B cell (primary cell): ENCODE data around the gene APOL2. TPM values are rescaled to one million over a fixed set of nuclear protein-coding genes. Genes with fewer than 3 reads are reported as not detected.

Experiments
- ATAC-seq: fragments of 200-7000 bp; cut with Tn5 transposase; one replicate; pipeline ENCODE4 v1.10.0; 2021; ENCODE audit warnings: low read depth, mild to moderate bottlenecking, moderate number of reproducible peaks, moderate library complexity
- CTCF ChIA-PET: fragments of 350-600 bp; sonication (Branson Sonifier 250); formaldehyde crosslinking; loops from one replicate; lab custom pipeline; 2021; ENCODE audit warnings: antibody characterized with exemption, inconsistent platforms; lab: Charles Lee
- POLR2A ChIA-PET: fragments of 350-600 bp; sonication (Branson Sonifier 250); formaldehyde crosslinking; loops from one replicate; lab custom pipeline; 2021; ENCODE audit warnings: antibody characterized with exemption; lab: Charles Lee
- DNase-seq: peaks from one replicate; pipeline ENCODE4 v3.0.0; 2013
- H2AFZ ChIP-seq: 2 replicates; pipeline ENCODE4 v1.6.1; 2012; ENCODE audit warnings: mild to moderate bottlenecking, low read depth, low read length; ENCODE audit not compliant: insufficient read depth, poor library complexity, severe bottlenecking
- H3K27ac ChIP-seq, 2 donors: 1 replicate in 1 of 2; 2 replicates in 1 of 2; pipeline ENCODE4 v1.5.1; 2012 to 2013; ENCODE audit warnings: low read length in 2 of 2, mild to moderate bottlenecking in 2 of 2, moderate library complexity in 1 of 2
- H3K27me3 ChIP-seq, 4 experiments: fragments of 200-600 bp in 1 of 4; sonication (generic) in 1 of 4; replicated peaks in 1 of 4; 1 replicate in 2 of 4; 2 replicates in 2 of 4; pipeline versions ENCODE4 v1.6.1 to v1.7.0; 2013 to 2016; ENCODE audit warnings: low read length in 3 of 4, mild to moderate bottlenecking in 2 of 4, mixed read lengths in 1 of 4, moderate library complexity in 1 of 4; ENCODE audit not compliant: insufficient read depth in 4 of 4, control insufficient read depth in 3 of 4; ENCODE audit errors: control extremely low read depth in 1 of 4
- H3K36me3 ChIP-seq, 2 experiments: replicated peaks in 1 of 2; 1 replicate in 1 of 2; 2 replicates in 1 of 2; pipeline versions ENCODE4 v1.6.1 to v1.7.1; 2013; ENCODE audit warnings: low read length in 1 of 2; ENCODE audit not compliant: insufficient read depth in 2 of 2, control insufficient read depth in 1 of 2; ENCODE audit errors: control extremely low read depth in 1 of 2, extremely low read depth in 1 of 2
- H3K4me1 ChIP-seq, 2 donors: fragments of 200-600 bp in 1 of 2; sonication (generic) in 1 of 2; 1 replicate in 1 of 2; 2 replicates in 1 of 2; pipeline versions ENCODE4 v1.5.1 to v1.6.1; 2013 to 2017; ENCODE audit warnings: low read length in 2 of 2; ENCODE audit not compliant: control insufficient read depth in 2 of 2, insufficient read depth in 2 of 2
- H3K4me2 ChIP-seq: replicated peaks from 2 replicates; pipeline ENCODE3; 2012; ENCODE audit warnings: mild to moderate bottlenecking, low read depth, low read length; ENCODE audit not compliant: poor library complexity, severe bottlenecking
- H3K4me3 ChIP-seq, 5 experiments: fragments of 200-600 bp in 1 of 5; sonication (generic) in 1 of 5; 1 replicate in 3 of 5; 2 replicates in 2 of 5; pipeline versions ENCODE4 v1.5.1 to v1.7.0; 2011 to 2016; ENCODE audit warnings: low read length in 4 of 5, mild to moderate bottlenecking in 4 of 5, low read depth in 2 of 5, control low read depth in 1 of 5, moderate library complexity in 1 of 5; ENCODE audit not compliant: insufficient read depth in 1 of 5; ENCODE audit errors: control extremely low read depth in 1 of 5, extremely low read depth in 1 of 5
- H3K79me2 ChIP-seq: fragments of 200-600 bp; sonication (generic); one replicate; pipeline ENCODE4 v1.6.0; 2016; ENCODE audit warnings: low read length; ENCODE audit not compliant: control insufficient read depth, insufficient read depth
- H3K9ac ChIP-seq: fragments of 200-600 bp; sonication (generic); 2 replicates; pipeline ENCODE4 v1.6.1; 2017; ENCODE audit warnings: mild to moderate bottlenecking, low read length, moderate library complexity
- H3K9me3 ChIP-seq, 3 donors: one replicate each; pipeline versions ENCODE4 v1.6.1 to v1.7.1; 2013; ENCODE audit warnings: low read length in 2 of 3; ENCODE audit not compliant: control insufficient read depth in 2 of 3, insufficient read depth in 1 of 3; ENCODE audit errors: control extremely low read depth in 1 of 3
- H4K20me1 ChIP-seq: 2 replicates; pipeline ENCODE4 v1.6.0; 2012; ENCODE audit warnings: mild to moderate bottlenecking, low read length; ENCODE audit not compliant: insufficient read depth, control insufficient read depth, poor library complexity, severe bottlenecking
- H3K27ac Mint-ChIP-seq: one replicate; pipeline ENCODE4 v1.8.0; 2021; ENCODE audit warnings: mixed read lengths
- H3K27me3 Mint-ChIP-seq: one replicate; pipeline ENCODE4 v1.8.0; 2021; ENCODE audit warnings: mixed read lengths
- H3K4me1 Mint-ChIP-seq: one replicate; pipeline ENCODE4 v1.8.0; 2021; ENCODE audit warnings: mixed read lengths
- H3K4me3 Mint-ChIP-seq: one replicate; pipeline ENCODE4 v1.8.0; 2021; ENCODE audit warnings: mixed read lengths
- H3K9me3 Mint-ChIP-seq: one replicate; pipeline ENCODE4 v1.8.0; 2022; ENCODE audit warnings: mixed read lengths; ENCODE audit not compliant: insufficient read depth
- EZH2 ChIP-seq: IDR thresholded peaks from 2 replicates; pipeline ENCODE4 v1.6.1; 2012; ENCODE audit warnings: borderline replicate concordance, low read depth, mild to moderate bottlenecking, moderate library complexity, low read length; ENCODE audit not compliant: insufficient read depth, poor library complexity, severe bottlenecking
- WGBS: methylation state at CpG from one replicate; pipeline ENCODE4 v1.1.5; 2013; ENCODE audit warnings: missing lambda C conversion rate; ENCODE audit not compliant: insufficient coverage; 5-methylcytosine and 5-hydroxymethylcytosine counted together
- intact Hi-C: fragments of 100-400 bp; cut with micrococcal nuclease; formaldehyde crosslinking; loops from one replicate; pipeline ENCODE4 v1.10.0; 2022
- polyA plus RNA-seq: library from polyadenylated mRNA; depleted of rRNA; stranded (reverse); fragments of >200 nt; gene quantifications from 2 replicates; pipeline ENCODE4 v1.2.3, GENCODE V29; 2012
- total RNA-seq, 2 donors: library from RNA; stranded (reverse); fragments of 120-200 nt in 1 of 2; gene quantifications; 1 replicate in 1 of 2; 2 replicates in 1 of 2; pipeline versions ENCODE4 v1.2.3 to v1.2.4, GENCODE V29; 2013 to 2022
- TF ChIP-seq, protein P1 (sequence below): fragments of 200-600 bp; IDR thresholded peaks from one replicate; pipeline ENCODE4 v1.8.0; 2022; ENCODE audit warnings: antibody characterized with exemption, mild to moderate bottlenecking

Gene APOL2
- total and polyA plus RNA-seq, 2 donors (not counting 1 experiment from before 2014, with no cell fraction given), result 29.4 to 60.6 TPM

- Mint-ChIP-seq H3K4me1 (peaks cover 19% of the 10 kb centered on the region), H3K27me3 (peaks cover 16% of the 10 kb centered on the region), H3K27ac (no peak overlapping the region), H3K4me3 (no peak overlapping the region), H3K9me3 (no peaks in the 10 kb centered on the region)
- DNase-seq, result no peak
- TF ChIP-seq EZH2, result no peak
- TF ChIP-seq, protein P1, sequence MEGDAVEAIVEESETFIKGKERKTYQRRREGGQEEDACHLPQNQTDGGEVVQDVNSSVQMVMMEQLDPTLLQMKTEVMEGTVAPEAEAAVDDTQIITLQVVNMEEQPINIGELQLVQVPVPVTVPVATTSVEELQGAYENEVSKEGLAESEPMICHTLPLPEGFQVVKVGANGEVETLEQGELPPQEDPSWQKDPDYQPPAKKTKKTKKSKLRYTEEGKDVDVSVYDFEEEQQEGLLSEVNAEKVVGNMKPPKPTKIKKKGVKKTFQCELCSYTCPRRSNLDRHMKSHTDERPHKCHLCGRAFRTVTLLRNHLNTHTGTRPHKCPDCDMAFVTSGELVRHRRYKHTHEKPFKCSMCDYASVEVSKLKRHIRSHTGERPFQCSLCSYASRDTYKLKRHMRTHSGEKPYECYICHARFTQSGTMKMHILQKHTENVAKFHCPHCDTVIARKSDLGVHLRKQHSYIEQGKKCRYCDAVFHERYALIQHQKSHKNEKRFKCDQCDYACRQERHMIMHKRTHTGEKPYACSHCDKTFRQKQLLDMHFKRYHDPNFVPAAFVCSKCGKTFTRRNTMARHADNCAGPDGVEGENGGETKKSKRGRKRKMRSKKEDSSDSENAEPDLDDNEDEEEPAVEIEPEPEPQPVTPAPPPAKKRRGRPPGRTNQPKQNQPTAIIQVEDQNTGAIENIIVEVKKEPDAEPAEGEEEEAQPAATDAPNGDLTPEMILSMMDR, result no peak
- no peak for ATAC-seq
- H3K36me3 ChIP-seq, result no peaks in the 10 kb centered on the region
- no peak overlapping the region for H2AFZ ChIP-seq
- 85% methylated on average over 2 of the region's 2 CpGs for WGBS
- no peaks in the 10 kb centered on the region for H3K9me3 ChIP-seq
- ChIA-PET CTCF (interaction anchor here (0.7 to 2.3 kb wide), 12 partner anchors 9 to 294 kb away, joined by 3 to 19 read pairs (median 6); partner anchors contain the start of gene APOL2), POLR2A (no interaction called here)
- H3K4me2 ChIP-seq, result no peak overlapping the region
- no peak overlapping the region for H3K9ac ChIP-seq
- no peak overlapping the region for H3K27ac ChIP-seq
- peaks cover 7 to 16% of the 10 kb centered on the region in 2 donors for H3K4me1 ChIP-seq
- intact Hi-C loops, result no loop called here
- H3K79me2 ChIP-seq, result no peaks in the 10 kb centered on the region
- no peaks in the 10 kb centered on the region for H4K20me1 ChIP-seq
- H3K4me3 ChIP-seq, result no peak overlapping the region
- peaks cover 0 to 13% (median 0%) of the 10 kb centered on the region in 4 experiments for H3K27me3 ChIP-seq
These were observed 44.9 kb downstream of the APOL2 start for GRCh38 chr22:36194385-36194784.

DNA sequence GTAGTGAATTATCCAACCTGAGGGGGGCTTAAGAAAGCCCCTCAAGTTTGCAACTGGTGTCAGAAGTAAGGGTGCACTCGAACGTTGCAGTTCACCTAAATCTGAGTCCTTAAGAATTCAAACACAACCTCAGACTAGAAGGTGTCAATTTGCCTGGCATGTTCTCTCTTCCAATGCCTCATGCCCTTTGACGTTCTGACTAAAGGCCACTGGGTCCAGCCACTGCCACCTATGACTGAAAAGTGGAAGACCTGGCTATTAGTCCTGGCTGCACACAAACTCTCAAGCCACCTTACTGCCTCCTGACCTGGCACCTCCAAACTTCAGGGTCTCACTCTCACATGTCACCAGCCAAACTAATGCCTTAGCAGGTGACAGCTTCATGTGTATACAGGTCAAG, 45.8 kb downstream of the APOL2 start:
- ATAC-seq (no peak), DNase-seq (no peak)
- H3K9ac ChIP-seq, result no peak overlapping the region
- Mint-ChIP-seq H3K27me3 (peaks cover 13% of the 10 kb centered on the region), H3K4me3 (no peak overlapping the region), H3K9me3 (no peaks in the 10 kb centered on the region), H3K4me1 (peaks cover 19% of the 10 kb centered on the region), H3K27ac (no peak overlapping the region)
- intact Hi-C loops, result no loop called here
- H3K27me3 ChIP-seq, result peaks cover 0 to 6% (median 0%) of the 10 kb centered on the region in 4 experiments
- POLR2A ChIA-PET, result no interaction called here
- no peak overlapping the region for H3K4me2 ChIP-seq
- H2AFZ ChIP-seq, result no peak overlapping the region
- H3K4me3 ChIP-seq, result no peak overlapping the region
- TF ChIP-seq EZH2, result no peak
- TF ChIP-seq, protein P1, result no peak
- H4K20me1 ChIP-seq, result no peaks in the 10 kb centered on the region
- H3K27ac ChIP-seq, result no peak overlapping the region
- H3K4me1 ChIP-seq, result peaks cover 7 to 10% of the 10 kb centered on the region in 2 donors
- no peaks in the 10 kb centered on the region for H3K79me2 ChIP-seq
- whole genome bisulfite sequencing, result 71% methylated on average over 3 of the region's 3 CpGs
- CTCF ChIA-PET, result interaction anchor here (0.6 to 1.7 kb wide), 4 partner anchors 8 to 367 kb away, joined by 3 to 6 read pairs (median 3); no protein-coding TSS in a partner anchor
- H3K9me3 ChIP-seq, result no peaks in the 10 kb centered on the region
- no peaks in the 10 kb centered on the region for H3K36me3 ChIP-seq
